Hepatocyte (in vitro differentiated cells): Measurements from ENCODE around the gene DAAM1.

Experiments
- CTCF ChIP-seq: fragments of 200-600 bp; sonication (generic); IDR thresholded peaks from 2 replicates; pipeline ENCODE4 v1.5.1; 2016; ENCODE audit warnings: antibody characterized with exemption, mild to moderate bottlenecking; ENCODE audit not compliant: poor library complexity
- EZH2 ChIP-seq: fragments of 200-600 bp; sonication (generic); IDR thresholded peaks from 2 replicates; pipeline ENCODE4 v1.6.1; 2016; ENCODE audit warnings: antibody characterized with exemption, mild to moderate bottlenecking, borderline replicate concordance

GRCh38 chr14:59339524-59340330 lies 151.3 kb downstream of the DAAM1 start:
- TF ChIP-seq CTCF, result no peak
- TF ChIP-seq EZH2, result no peak
